HEK293 (cell line): ENCODE measurements around the gene TNFRSF21.
A peak's percentile ranks its signal among the peaks of the same experiment; 100 is the strongest.

ENCODE experiments used
- CTCF ChIA-PET: fragments of 350-600 bp; formaldehyde crosslinking; extraction: SDS; loops from one replicate; lab custom pipeline; 2021; ENCODE audit warnings: antibody characterized with exemption; lab: Yijun Ruan, JAX
- POLR2A ChIA-PET: fragments of 300-600 bp; formaldehyde crosslinking; extraction: SDS; loops from one replicate; lab custom pipeline; 2020; ENCODE audit warnings: antibody characterized with exemption, inconsistent platforms; lab: Yijun Ruan, JAX
- H3K27ac ChIP-seq: fragments of 200-500 bp; sonication (Bioruptor generic); 2 replicates; pipeline ENCODE4 v1.5.1; 2014; ENCODE audit warnings: low read depth, low read length, control low read depth, inconsistent platforms; ENCODE audit errors: extremely low read depth
- H3K36me3 ChIP-seq, 2 experiments: fragments of 200-500 bp in 1 of 2; sonication (Bioruptor generic) in 1 of 2; 1 replicate in 1 of 2; 2 replicates in 1 of 2; pipeline ENCODE4 v1.5.1; 2014 to 2017; ENCODE audit warnings: inconsistent platforms in 2 of 2, low read length in 2 of 2; ENCODE audit not compliant: control insufficient read depth in 2 of 2, insufficient read depth in 1 of 2
- H3K4me1 ChIP-seq: fragments of 200-500 bp; sonication (Bioruptor generic); 2 replicates; pipeline ENCODE4 v1.5.1; 2014; ENCODE audit warnings: mild to moderate bottlenecking, low read length, inconsistent platforms; ENCODE audit not compliant: control insufficient read depth, insufficient read depth
- H3K4me3 ChIP-seq: 2 replicates; pipeline ENCODE4 v1.5.1; 2011; ENCODE audit warnings: low read depth, mild to moderate bottlenecking, control low read depth, low read length, moderate library complexity
- H3K9me3 ChIP-seq: fragments of 200-500 bp; sonication (Bioruptor generic); 2 replicates; pipeline ENCODE4 v1.5.1; 2014; ENCODE audit warnings: low read depth, low read length, inconsistent platforms; ENCODE audit not compliant: control insufficient read depth, insufficient read depth
- GLIS2 ChIP-seq: fragments of 450-650 bp; formaldehyde crosslinking; IDR thresholded peaks from 2 replicates; pipeline ENCODE4 v1.5.1; 2016; ENCODE audit warnings: missing biosample characterization, missing genetic modification characterization
- HOXA7 ChIP-seq: sonication (generic); formaldehyde crosslinking; IDR thresholded peaks from 2 replicates; pipeline ENCODE4 v1.8.1; 2022; ENCODE audit warnings: missing genetic modification reagents, borderline replicate concordance
- KLF1 ChIP-seq: fragments of 450-650 bp; formaldehyde crosslinking; IDR thresholded peaks from 2 replicates; pipeline ENCODE4 v1.5.1; 2016; ENCODE audit warnings: missing biosample characterization, missing genetic modification characterization
- MYNN ChIP-seq: fragments of 450-650 bp; formaldehyde crosslinking; IDR thresholded peaks from 2 replicates; pipeline ENCODE4 v1.5.1; 2016; ENCODE audit warnings: missing biosample characterization, missing genetic modification characterization, borderline replicate concordance
- MZF1 ChIP-seq: fragments of 450-650 bp; formaldehyde crosslinking; IDR thresholded peaks from 2 replicates; pipeline ENCODE4 v1.5.1; 2017; ENCODE audit warnings: missing biosample characterization, missing genetic modification characterization, borderline replicate concordance
- OVOL3 ChIP-seq: fragments of 450-650 bp; formaldehyde crosslinking; IDR thresholded peaks from 2 replicates; pipeline ENCODE4 v1.5.1; 2016; ENCODE audit warnings: missing biosample characterization, missing genetic modification characterization
- PRDM1 ChIP-seq: fragments of 450-650 bp; formaldehyde crosslinking; IDR thresholded peaks from 2 replicates; pipeline ENCODE4; 2016; ENCODE audit warnings: missing biosample characterization, missing genetic modification characterization
- TRIM28 ChIP-seq: IDR thresholded peaks from 2 replicates; pipeline ENCODE4 v1.6.1; 2011; ENCODE audit warnings: low read length, control low read depth, borderline replicate concordance
- ZBTB1 ChIP-seq: fragments of 450-650 bp; formaldehyde crosslinking; IDR thresholded peaks from 2 replicates; pipeline ENCODE4 v1.5.1; 2016; ENCODE audit warnings: missing biosample characterization, missing genetic modification characterization
- ZBTB48 ChIP-seq: fragments of 450-650 bp; formaldehyde crosslinking; IDR thresholded peaks from 2 replicates; pipeline ENCODE4 v1.5.1; 2016; ENCODE audit warnings: missing biosample characterization, missing genetic modification characterization
- ZFP41 ChIP-seq: fragments of 450-650 bp; formaldehyde crosslinking; IDR thresholded peaks from 2 replicates; pipeline ENCODE4 v1.5.1; 2016; ENCODE audit warnings: missing biosample characterization, missing genetic modification characterization, borderline replicate concordance
- ZIC2 ChIP-seq: fragments of 450-650 bp; formaldehyde crosslinking; IDR thresholded peaks from 2 replicates; pipeline ENCODE4 v1.5.1; 2016; ENCODE audit warnings: missing biosample characterization, missing genetic modification characterization
- ZNF132 ChIP-seq: fragments of 450-650 bp; formaldehyde crosslinking; IDR thresholded peaks from 2 replicates; pipeline ENCODE4 v1.5.1; 2017; ENCODE audit warnings: missing biosample characterization, missing genetic modification characterization, borderline replicate concordance
- ZNF292 ChIP-seq: fragments of 450-650 bp; formaldehyde crosslinking; IDR thresholded peaks from 2 replicates; pipeline ENCODE4 v1.5.1; 2016; ENCODE audit warnings: low read depth, missing biosample characterization, missing genetic modification characterization, borderline replicate concordance
- ZNF350 ChIP-seq: fragments of 450-650 bp; formaldehyde crosslinking; IDR thresholded peaks from 2 replicates; pipeline ENCODE4 v1.5.0; 2017; ENCODE audit warnings: missing biosample characterization, mild to moderate bottlenecking, missing genetic modification characterization
- ZNF37A ChIP-seq: fragments of 450-650 bp; IDR thresholded peaks from 2 replicates; pipeline ENCODE4 v1.5.1; 2018; ENCODE audit warnings: missing biosample characterization, missing genetic modification characterization
- ZNF501 ChIP-seq: fragments of 450-650 bp; formaldehyde crosslinking; IDR thresholded peaks from 2 replicates; pipeline ENCODE4 v1.5.1; 2016; ENCODE audit warnings: missing biosample characterization, missing genetic modification characterization
- ZNF521 ChIP-seq: fragments of 450-650 bp; formaldehyde crosslinking; IDR thresholded peaks from 2 replicates; pipeline ENCODE4 v1.5.1; 2017; ENCODE audit warnings: missing biosample characterization, mild to moderate bottlenecking, missing genetic modification characterization
- ZNF530 ChIP-seq: fragments of 450-650 bp; formaldehyde crosslinking; IDR thresholded peaks from 2 replicates; pipeline ENCODE4 v1.5.1; 2016; ENCODE audit warnings: low read depth, missing biosample characterization, missing genetic modification characterization
- ZNF549 ChIP-seq: fragments of 450-650 bp; IDR thresholded peaks from 2 replicates; pipeline ENCODE4 v1.5.1; 2018; ENCODE audit warnings: missing biosample characterization, missing genetic modification characterization, mild to moderate bottlenecking, inconsistent platforms, moderate library complexity
- ZNF664 ChIP-seq: fragments of 450-650 bp; formaldehyde crosslinking; IDR thresholded peaks from 2 replicates; pipeline ENCODE4 v1.5.1; 2016; ENCODE audit warnings: missing biosample characterization, missing genetic modification characterization
- ZNF670 ChIP-seq: fragments of 450-650 bp; formaldehyde crosslinking; IDR thresholded peaks from 2 replicates; pipeline ENCODE4 v1.5.1; 2016; ENCODE audit warnings: missing biosample characterization, missing genetic modification characterization, low read depth
- ZNF701 ChIP-seq: fragments of 450-650 bp; formaldehyde crosslinking; IDR thresholded peaks from 2 replicates; pipeline ENCODE4 v1.5.1; 2016; ENCODE audit warnings: missing biosample characterization, missing genetic modification characterization
- ZNF830 ChIP-seq: fragments of 450-650 bp; IDR thresholded peaks from 2 replicates; pipeline ENCODE4 v1.5.0; 2018; ENCODE audit warnings: missing biosample characterization, missing genetic modification characterization, low read depth, mild to moderate bottlenecking, moderate library complexity
- ZNF837 ChIP-seq: fragments of 450-650 bp; formaldehyde crosslinking; IDR thresholded peaks from 2 replicates; pipeline ENCODE4 v1.5.1; 2016; ENCODE audit warnings: missing biosample characterization, missing genetic modification characterization
- ZNF843 ChIP-seq: fragments of 450-650 bp; formaldehyde crosslinking; IDR thresholded peaks from 2 replicates; pipeline ENCODE4 v1.5.1; 2016; ENCODE audit warnings: missing biosample characterization, missing genetic modification characterization

Gene TNFRSF21

DNA sequence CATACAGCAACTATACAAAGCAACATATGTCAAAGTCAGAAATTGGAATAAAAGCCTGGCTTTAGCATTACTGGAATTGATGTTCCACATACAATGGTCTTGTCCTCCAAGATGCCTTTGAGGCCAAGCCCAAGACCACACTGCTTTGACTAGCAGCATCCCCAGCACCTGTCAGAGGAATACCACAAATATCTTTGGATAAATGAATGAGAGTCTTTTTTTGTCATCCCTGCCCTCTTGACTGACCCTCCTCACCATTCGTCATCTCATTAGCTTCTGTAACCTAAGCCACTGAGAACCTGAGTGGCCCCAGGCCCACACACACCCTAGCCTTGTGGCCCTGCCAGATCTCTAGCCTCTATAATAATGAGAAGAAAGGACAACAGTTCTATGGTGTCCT is 48.5 kb downstream of the TNFRSF21 start:
- Histone ChIP-seq H3K4me1 (no peaks in the 10 kb centered on the region), H3K9me3 (no peaks in the 10 kb centered on the region), H3K27ac (no peak overlapping the region), H3K36me3 (peaks cover 0 to 3% of the 10 kb centered on the region in 2 experiments; a peak in 1 of 3 replicates), H3K4me3 (no peak overlapping the region)
- CTCF ChIA-PET: no interaction called here
- TF ChIP-seq OVOL3 (tag by site-specific recombination) (no peak), ZNF549 (no peak), ZBTB48 (tag by site-specific recombination) (no peak)
- POLR2A ChIA-PET: no interaction called here

DNA sequence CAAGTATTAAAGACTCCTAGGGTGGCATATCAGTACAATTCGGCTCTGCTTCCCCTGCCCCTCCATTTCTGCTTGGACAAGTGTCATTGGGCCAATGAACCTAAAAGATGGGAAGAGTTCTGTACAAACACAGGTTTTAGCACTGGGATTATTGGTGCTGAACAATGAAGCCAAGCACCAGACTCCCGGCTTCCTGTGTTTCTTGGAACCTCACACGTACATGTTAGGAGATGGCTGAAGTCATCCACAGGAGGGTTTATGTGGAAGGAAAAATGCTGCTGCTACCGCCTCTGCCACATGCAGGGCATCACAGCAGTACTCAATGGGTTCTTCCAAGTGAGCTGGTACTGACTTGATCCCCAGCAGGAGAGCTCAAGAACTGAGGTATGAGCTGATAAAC is 49.7 kb downstream of the TNFRSF21 start:
- Histone ChIP-seq H3K36me3 (peaks cover 0 to 3% of the 10 kb centered on the region in 2 experiments; a peak in 1 of 3 replicates), H3K4me1 (no peaks in the 10 kb centered on the region), H3K9me3 (no peaks in the 10 kb centered on the region), H3K4me3 (no peak overlapping the region), H3K27ac (no peak overlapping the region)
- TF ChIP-seq PRDM1 (tag by site-specific recombination) (no peak), ZIC2 (tag by site-specific recombination) (peak; percentile 77)
- ChIA-PET POLR2A (no interaction called here), CTCF (interaction anchor here (0.6 kb wide), 1 partner anchor 41 kb away, joined by 4 read pairs; no protein-coding TSS in a partner anchor)

GRCh38 chr6:47258724-47259347 is 50.9 kb downstream of the TNFRSF21 start:
- H3K4me1 ChIP-seq: no peaks in the 10 kb centered on the region
- H3K4me3 ChIP-seq: no peak overlapping the region
- ChIA-PET POLR2A (no interaction called here), CTCF (interaction anchor here (0.6 kb wide), 1 partner anchor 48 kb away, joined by 3 read pairs; no protein-coding TSS in a partner anchor)
- peaks cover 0 to 3% of the 10 kb centered on the region in 2 experiments; a peak in 1 of 3 replicates for H3K36me3 ChIP-seq
- TF ChIP-seq HOXA7 (CRISPR knock-in tag) (no peak), KLF1 (no peak), ZNF530 (tag by site-specific recombination) (no peak), ZNF132 (tag by site-specific recombination) (no peak)
- H3K9me3 ChIP-seq: no peaks in the 10 kb centered on the region
- H3K27ac ChIP-seq: no peak overlapping the region

DNA sequence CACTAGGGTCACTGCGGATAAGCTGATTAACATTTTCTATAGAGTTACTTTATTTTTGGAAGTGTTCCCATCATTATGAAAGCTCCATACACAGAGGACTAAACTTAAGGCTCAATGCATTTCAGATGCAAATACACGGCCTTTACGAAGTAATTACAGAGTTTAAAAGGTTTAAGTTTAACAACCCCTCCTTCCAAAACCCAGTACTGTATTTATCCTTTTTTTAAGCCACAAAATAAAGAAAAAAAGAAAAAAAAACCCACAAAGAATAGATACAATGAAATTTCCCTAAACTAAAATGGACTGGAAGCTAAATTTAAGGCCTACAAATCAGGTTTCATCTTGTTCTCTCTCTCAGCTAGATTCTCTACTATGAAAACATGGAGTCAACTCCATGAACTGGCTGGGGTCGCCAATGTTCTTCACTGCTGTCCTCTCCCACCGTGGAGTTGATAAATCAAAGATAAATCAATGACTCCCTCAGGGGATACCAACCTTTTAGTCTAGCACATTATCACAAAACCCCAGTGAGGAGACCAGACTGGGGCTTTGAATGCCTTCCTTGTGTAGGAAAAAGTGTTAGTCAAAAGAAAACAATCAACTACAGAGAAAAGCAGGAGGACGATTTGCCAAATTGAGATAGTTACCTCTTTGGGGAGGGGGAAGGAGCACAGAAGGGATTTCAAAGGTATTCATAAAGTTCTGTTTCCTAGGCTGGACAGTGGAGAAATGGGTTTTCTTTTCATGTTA is 52.5 kb downstream of the TNFRSF21 start:
- no peak overlapping the region for H3K27ac ChIP-seq
- TF ChIP-seq ZNF501 (tag by site-specific recombination): no peak
- TF ChIP-seq MZF1 (tag by site-specific recombination): no peak
- TF ChIP-seq MYNN (tag by site-specific recombination): no peak
- no peak for TF ChIP-seq ZNF830 (tag by site-specific recombination)
- no peak for TF ChIP-seq ZNF37A
- TF ChIP-seq, all 188 proteins: peak for 0
- Histone ChIP-seq H3K4me1 (no peaks in the 10 kb centered on the region), H3K9me3 (no peaks in the 10 kb centered on the region), H3K4me3 (no peak overlapping the region), H3K36me3 (peaks cover 5 to 14% of the 10 kb centered on the region in 2 experiments)
- CTCF ChIA-PET: no interaction called here
- POLR2A ChIA-PET: no interaction called here

DNA sequence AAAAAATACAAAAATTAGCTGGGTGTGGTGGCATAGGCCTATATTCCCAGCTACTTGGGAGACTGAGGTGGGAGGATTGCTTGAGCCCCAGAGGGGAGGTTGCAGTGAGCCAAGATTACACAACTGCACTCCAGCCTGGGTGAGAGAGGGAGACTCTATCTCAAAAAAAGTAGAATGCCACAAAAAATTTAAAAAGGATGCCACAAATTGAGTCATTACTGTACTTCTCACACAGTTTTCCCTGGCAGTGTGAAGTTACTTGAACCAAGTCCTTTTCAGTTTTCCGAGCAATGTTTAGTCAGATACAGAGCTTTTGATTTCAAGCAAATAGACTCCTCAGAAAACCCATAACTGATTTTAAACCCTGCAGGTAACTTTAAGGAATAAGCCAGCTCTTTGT is 53.3 kb downstream of the TNFRSF21 start:
- CTCF ChIA-PET: interaction anchor here (0.9 kb wide), 1 partner anchor 9 kb away, joined by 4 read pairs; no protein-coding TSS in a partner anchor
- Histone ChIP-seq H3K4me3 (no peak overlapping the region), H3K36me3 (peaks cover 9 to 18% of the 10 kb centered on the region in 2 experiments)
- no peak for TF ChIP-seq ZNF670 (tag by site-specific recombination)
- TF ChIP-seq ZNF292: no peak
- no peak for TF ChIP-seq ZNF837 (tag by site-specific recombination)
- no peak for TF ChIP-seq ZFP41 (tag by site-specific recombination)
- no peak for TF ChIP-seq ZBTB1
- TF ChIP-seq ZNF521 (tag by site-specific recombination): no peak
- TF ChIP-seq ZNF664: no peak
- no peak for TF ChIP-seq ZNF843 (tag by site-specific recombination)
- TF ChIP-seq ZNF701 (tag by site-specific recombination): no peak
- no peak for TF ChIP-seq TRIM28
- TF ChIP-seq GLIS2 (tag by site-specific recombination): no peak
- no peak for TF ChIP-seq ZNF350 (tag by site-specific recombination)

More for the DNA sequence above, 53.3 kb downstream of the TNFRSF21 start:
- no peaks in the 10 kb centered on the region for H3K9me3 ChIP-seq
- no peaks in the 10 kb centered on the region for H3K4me1 ChIP-seq
- no peak overlapping the region for H3K27ac ChIP-seq
- POLR2A ChIA-PET: no interaction called here
